K562 (cell line): Measurements from ENCODE around the gene RALY. TPM values are rescaled to one million over a fixed set of nuclear protein-coding genes. Genes with fewer than 3 reads are reported as not detected.

Source experiments
- ATAC-seq: fragments of 200-7000 bp; cut with Tn5 transposase; 3 replicates; pipeline ENCODE4 v1.9.1; 2020; ENCODE audit warnings: moderate library complexity
- BruUV-seq: library from RNA; stranded (reverse); fragments of 400-500 nt; replicated peaks from 2 replicates; lab custom pipeline; 2021; lab: Mats Ljungman, UMichigan
- CTCF ChIA-PET: fragments of 300-600 bp; formaldehyde crosslinking; extraction: SDS; loops from one replicate; lab custom pipeline; 2021; ENCODE audit warnings: low intra/inter-chr PET ratio; lab: Yijun Ruan, JAX
- POLR2A ChIA-PET: fragments of 300-600, 350-650 bp; sonication (Branson Sonifier 250); formaldehyde crosslinking; extraction: SDS; loops from one replicate; lab custom pipeline; 2021; ENCODE audit warnings: antibody characterized with exemption, inconsistent platforms; lab: Yijun Ruan, JAX
- DNase-seq, 4 experiments: peaks; one replicate each; pipeline versions ENCODE4 v3.0.0 to v3.0.0-alpha.2; 2011 to 2018; ENCODE audit warnings: low spot score in 3 of 4, mixed read lengths in 3 of 4; ENCODE audit errors: extremely low read depth in 1 of 4
- FAIRE-seq: peaks from 2 replicates; lab custom pipeline; 2011; peaks lifted over from hg19 to GRCh38; lab: Jason Lieb, UNC
- H2AFZ ChIP-seq: 2 replicates; pipeline ENCODE4 v1.6.0; 2011; ENCODE audit warnings: low read depth, low read length, control low read depth, inconsistent platforms
- H3K27ac ChIP-seq: fragments of 200-600 bp; 3 replicates; pipeline ENCODE4 v1.8.0; 2011; ENCODE audit warnings: low read depth, mild to moderate bottlenecking, control low read depth, inconsistent platforms, low read length, moderate library complexity, mixed read lengths; ENCODE audit errors: extremely low read depth
- H3K27me3 ChIP-seq, 2 experiments: fragments of 300-600 bp in 1 of 2; 2 replicates in 1 of 2; 3 replicates in 1 of 2; pipeline versions ENCODE4 v1.6.0 to v1.8.0; 2011; ENCODE audit warnings: inconsistent platforms in 2 of 2, low read length in 2 of 2, mild to moderate bottlenecking in 1 of 2, mixed read lengths in 1 of 2, moderate library complexity in 1 of 2; ENCODE audit not compliant: control insufficient read depth in 2 of 2, insufficient read depth in 2 of 2
- H3K36me3 ChIP-seq: fragments of 300-600 bp; 3 replicates; pipeline ENCODE4 v1.8.0; 2011; ENCODE audit warnings: mild to moderate bottlenecking, low read length, inconsistent platforms; ENCODE audit not compliant: control insufficient read depth, insufficient read depth
- H3K4me1 ChIP-seq, 2 experiments: fragments of 200-600 bp in 1 of 2; replicated peaks in 1 of 2; 2 replicates in 1 of 2; 3 replicates in 1 of 2; pipeline versions ENCODE4 v1.5.1 to v1.8.0; 2011; ENCODE audit warnings: inconsistent platforms in 2 of 2, low read length in 2 of 2, mild to moderate bottlenecking in 1 of 2, mixed read lengths in 1 of 2, moderate library complexity in 1 of 2; ENCODE audit not compliant: control insufficient read depth in 2 of 2, insufficient read depth in 2 of 2
- H3K4me2 ChIP-seq: 2 replicates; pipeline ENCODE4 v1.6.1; 2011; ENCODE audit warnings: low read length, control low read depth, inconsistent platforms, mixed read lengths; ENCODE audit not compliant: insufficient read depth
- H3K4me3 ChIP-seq: fragments of 200-600 bp; sonication (generic), shearing (Covaris generic); 2 replicates; pipeline ENCODE4 v1.5.1; 2016; ENCODE audit warnings: control low read depth, inconsistent platforms
- H3K79me2 ChIP-seq: fragments of 200-600 bp; 3 replicates; pipeline ENCODE4 v1.8.0; 2011; ENCODE audit warnings: low read length, inconsistent platforms; ENCODE audit not compliant: control insufficient read depth, insufficient read depth
- H3K9ac ChIP-seq, 2 experiments: 2 replicates each; pipeline versions ENCODE4 v1.6.0 to v1.6.1; 2011; ENCODE audit warnings: low read depth in 2 of 2, low read length in 2 of 2, control low read depth in 1 of 2, inconsistent platforms in 1 of 2, mild to moderate bottlenecking in 1 of 2, mixed read lengths in 1 of 2; ENCODE audit not compliant: insufficient read depth in 1 of 2
- H3K9me1 ChIP-seq: one replicate; pipeline ENCODE4 v1.6.0; 2011; ENCODE audit warnings: inconsistent platforms, mild to moderate bottlenecking, low read length, moderate library complexity; ENCODE audit not compliant: control insufficient read depth, insufficient read depth
- H3K9me3 ChIP-seq: replicated peaks from 2 replicates; pipeline ENCODE4 v1.5.1; 2011; ENCODE audit warnings: low read depth, low read length, inconsistent platforms; ENCODE audit not compliant: control insufficient read depth, insufficient read depth
- H4K20me1 ChIP-seq: replicated peaks from 2 replicates; pipeline ENCODE4 v1.6.1; 2011; ENCODE audit warnings: low read length, inconsistent platforms, mixed read lengths; ENCODE audit not compliant: control insufficient read depth, insufficient read depth
- ARID4B ChIP-seq: sonication (generic); formaldehyde crosslinking; IDR thresholded peaks from 2 replicates; pipeline ENCODE4 v1.8.0; 2022; ENCODE audit warnings: mild to moderate bottlenecking, missing genetic modification reagents
- MGA ChIP-seq: fragments of 450-650 bp; IDR thresholded peaks from 2 replicates; pipeline ENCODE4 v1.6.1; 2016; ENCODE audit warnings: mild to moderate bottlenecking, moderate library complexity
- NFIX ChIP-seq: fragments of 250-450 bp; sonication (Bioruptor Pico); IDR thresholded peaks from 2 replicates; pipeline ENCODE4 v1.4.0; 2020; ENCODE audit warnings: low read depth, mild to moderate bottlenecking, moderate library complexity
- SOX6 ChIP-seq: fragments of 450-650 bp; IDR thresholded peaks from 2 replicates; pipeline ENCODE4 v1.6.1; 2014; ENCODE audit warnings: mild to moderate bottlenecking
- WGBS: fragments of 100-300 bp; shearing (Covaris generic); methylation state at CpG from one replicate; pipeline ENCODE4 v1.1.6; 2016; ENCODE audit warnings: low coverage, mixed read lengths; ENCODE audit not compliant: insufficient coverage; ENCODE audit errors: missing lambda C conversion rate; 5-methylcytosine and 5-hydroxymethylcytosine counted together
- in situ Hi-C: fragments of 300-500 bp; cut with MboI; formaldehyde crosslinking; loops from 4 replicates; pipeline ENCODE4 v1.15.0; 2018; ENCODE audit warnings: inconsistent platforms, mixed read lengths
- intact Hi-C: fragments of 100-400 bp; cut with micrococcal nuclease; formaldehyde crosslinking; loops from 2 replicates; pipeline ENCODE4 v1.14.2; 2022
- polyA plus RNA-seq, 8 experiments: library from polyadenylated mRNA; depleted of rRNA in 4 of 8; stranded (reverse) in 5 of 8; unstranded in 3 of 8; fragments of >200 nt; fragmentation: Nextera tagmentation in 2 of 8; fragmentation: Illumina TruSeq in 1 of 8; extraction: Ambion mirVana in 2 of 8; extraction: Trizol in 1 of 8; gene quantifications; 2 replicates each; pipeline versions ENCODE4 v1.2.1 to v1.2.3, GENCODE V29; 2011 to 2014; ENCODE audit warnings: inconsistent platforms in 1 of 8, missing spikeins in 1 of 8
- total RNA-seq, 7 experiments: library from RNA; depleted of rRNA in 6 of 7; stranded (reverse); fragments of >200 nt in 6 of 7; fragmentation: Illumina TruSeq in 2 of 7; extraction: Trizol in 2 of 7; gene quantifications; 2 replicates each; pipeline versions ENCODE4 v1.2.1 to v1.2.3, GENCODE V29; 2011 to 2021; ENCODE audit warnings: low replicate concordance in 1 of 7

The RALY gene
- total and polyA plus RNA-seq, 9 of the 15 experiments (the other 6 are each of a cell fraction or from before 2014, with no cell fraction given) = 0.80 to 207 (median 128) TPM

GRCh38 chr20:34127792-34128191, 134.1 kb downstream of the RALY start:
- DNase-seq (peak in 2 of 4 experiments; percentile 28 to 71), ATAC-seq (peak; percentile 56), FAIRE-seq (peak; percentile 6)
- Histone ChIP-seq H3K36me3 (no peaks in the 10 kb centered on the region), H3K4me1 (peaks cover 7 to 11% of the 10 kb centered on the region in 2 experiments; a peak in 4 of 5 replicates), H3K27ac (no peak overlapping the region), H3K9me3 (no peaks in the 10 kb centered on the region), H3K9ac (peak overlapping the region in 1 of 2 experiments; percentile 50; a peak in 1 of 4 replicates), H3K4me3 (no peak overlapping the region), H2AFZ (peak overlapping the region; percentile 64), H3K79me2 (no peaks in the 10 kb centered on the region), H3K27me3 (no peaks in the 10 kb centered on the region), H3K4me2 (peak overlapping the region; percentile 51), H3K9me1 (no peaks in the 10 kb centered on the region), H4K20me1 (no peaks in the 10 kb centered on the region)
- no TSS peak for BruUV-seq
- in situ Hi-C loops (loop anchor here (5.0 kb wide), 1 partner anchor 190 kb away; no protein-coding TSS in a partner anchor), intact Hi-C loops (loop anchor here (2.0 to 5.0 kb wide), 2 partner anchors 180 to 265 kb away; no protein-coding TSS in a partner anchor)
- WGBS = under 1% methylated on average over 9 of the region's 10 CpGs
- ChIA-PET POLR2A (interaction anchor here (1.0 kb wide), 1 partner anchor 9 kb away, joined by 4 read pairs; no protein-coding TSS in a partner anchor), CTCF (no interaction called here)
- no peak for TF ChIP-seq ARID4B (CRISPR knock-in tag)
- TF ChIP-seq MGA = no peak
- no peak for TF ChIP-seq NFIX (CRISPR knock-in tag)
- peak; percentile 23; the same call in 1 of the 2 replicates for TF ChIP-seq SOX6
